ENCODE results near the gene CSTF1. TPM values are rescaled to one million over a fixed set of nuclear protein-coding genes. Genes with fewer than 3 reads are reported as not detected.
A peak's percentile ranks its signal among the peaks of the same experiment; 100 is the strongest.

CSTF1 gene
- total RNA-seq, 1 donor from 2014 or later = 36.8 TPM

DNA sequence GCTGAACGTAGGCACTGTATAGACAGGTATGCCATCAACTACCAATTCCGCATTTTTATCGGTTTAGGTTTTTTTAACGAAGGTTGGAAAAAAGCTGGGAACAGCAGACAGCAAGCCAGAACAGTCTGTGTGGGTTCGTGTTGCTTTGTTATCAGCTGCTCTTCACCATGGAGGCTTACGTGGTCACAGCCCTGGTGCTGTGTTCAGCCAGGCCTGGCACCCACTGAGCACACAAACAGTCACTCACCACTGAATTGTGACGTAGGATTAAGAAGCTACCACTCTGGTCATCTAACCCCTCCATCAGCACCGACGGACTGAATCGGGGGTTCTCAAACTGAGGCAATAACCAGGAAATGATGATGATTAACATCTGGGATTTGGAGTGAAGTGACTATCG lies 20.5 kb upstream of the CSTF1 start:
- H3K9me3 Mint-ChIP-seq = no peaks in the 10 kb centered on the region
- H3K4me3 Mint-ChIP-seq = no peak overlapping the region
- no peak overlapping the region for H3K27ac Mint-ChIP-seq
- no peaks in the 10 kb centered on the region for H3K27me3 Mint-ChIP-seq (ENCODE audit: low read depth)
- TF ChIP-seq CTCF (IDR thresholded peaks at IDR 0.05; ENCODE audit: unreplicated experiment) = no peak
- H3K36me3 Mint-ChIP-seq = peaks cover 11% of the 10 kb centered on the region
- no peaks in the 10 kb centered on the region for H3K4me1 Mint-ChIP-seq
- DNase-seq (ENCODE audit: low spot score in 2 of 2, unreplicated experiment in 2 of 2) = no peak

DNA sequence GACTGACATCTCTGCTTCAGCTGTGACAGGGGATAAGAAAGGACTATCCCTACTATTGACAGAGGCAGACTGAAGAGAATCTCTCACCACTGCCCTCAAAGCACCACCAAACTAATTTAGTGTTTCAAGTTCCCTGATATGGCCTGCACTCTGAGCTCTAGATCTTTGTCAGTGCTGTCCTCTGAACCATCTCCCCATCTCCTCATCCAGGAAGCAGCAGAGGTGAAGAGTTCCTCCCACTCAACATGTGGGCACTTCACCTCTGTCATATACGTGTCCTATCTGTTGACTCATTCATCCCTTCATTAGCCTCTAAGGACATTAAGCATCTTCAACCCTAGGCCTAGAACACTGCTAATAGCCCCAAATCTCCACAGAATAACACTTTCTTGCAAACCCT lies 19.6 kb upstream of the CSTF1 start:
- Mint-ChIP-seq H3K9me3 (no peaks in the 10 kb centered on the region), H3K4me3 (no peak overlapping the region), H3K4me1 (no peaks in the 10 kb centered on the region), H3K27me3 (ENCODE audit: low read depth) (no peaks in the 10 kb centered on the region), H3K36me3 (peaks cover 7% of the 10 kb centered on the region), H3K27ac (no peak overlapping the region)
- no peak for DNase-seq (ENCODE audit: low spot score in 2 of 2, unreplicated experiment in 2 of 2)
- TF ChIP-seq CTCF (IDR thresholded peaks at IDR 0.05; ENCODE audit: unreplicated experiment) = no peak

- H3K27ac Mint-ChIP-seq = no peak overlapping the region
Measured at GRCh38 chr20:56373942-56374341, 18.5 kb upstream of the CSTF1 start.

DNA sequence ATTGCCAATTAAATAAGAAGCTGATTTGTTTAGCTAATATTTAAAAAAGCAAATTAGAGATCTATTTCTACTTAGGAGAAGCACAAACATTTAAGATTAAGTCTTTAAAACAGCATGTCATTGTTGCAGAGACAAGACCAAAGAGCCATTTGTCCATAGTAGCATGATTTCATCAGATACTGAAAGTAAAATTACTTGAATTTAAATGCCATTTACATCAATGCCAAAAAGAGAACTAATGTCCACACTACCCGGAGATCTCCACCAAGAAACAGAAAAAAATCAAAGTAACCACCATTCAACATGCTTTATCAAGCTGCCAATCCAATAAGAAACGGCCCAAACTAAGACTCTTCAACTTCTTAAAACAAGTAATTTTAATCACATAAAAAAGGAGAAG lies 16.1 kb upstream of the CSTF1 start:
- H3K4me3 Mint-ChIP-seq = no peak overlapping the region
- no peak for DNase-seq (ENCODE audit: low spot score in 2 of 2, unreplicated experiment in 2 of 2)
- no peaks in the 10 kb centered on the region for H3K9me3 Mint-ChIP-seq
- no peak for TF ChIP-seq CTCF (IDR thresholded peaks at IDR 0.05; ENCODE audit: unreplicated experiment)
- H3K27ac Mint-ChIP-seq = no peak overlapping the region
- peaks cover 23% of the 10 kb centered on the region for H3K36me3 Mint-ChIP-seq
- peaks cover 3% of the 10 kb centered on the region for H3K4me1 Mint-ChIP-seq
- H3K27me3 Mint-ChIP-seq (ENCODE audit: low read depth) = no peaks in the 10 kb centered on the region

More at GRCh38 chr20:56373942-56374341, 18.5 kb upstream of the CSTF1 start:
- H3K4me1 Mint-ChIP-seq = no peaks in the 10 kb centered on the region
- H3K4me3 Mint-ChIP-seq = no peak overlapping the region
- peaks cover 14% of the 10 kb centered on the region for H3K36me3 Mint-ChIP-seq
- H3K9me3 Mint-ChIP-seq = no peaks in the 10 kb centered on the region
- TF ChIP-seq CTCF (IDR thresholded peaks at IDR 0.05; ENCODE audit: unreplicated experiment) = no peak
- DNase-seq (ENCODE audit: low spot score in 2 of 2, unreplicated experiment in 2 of 2) = no peak
- no peaks in the 10 kb centered on the region for H3K27me3 Mint-ChIP-seq (ENCODE audit: low read depth)

- Mint-ChIP-seq H3K9me3 (no peaks in the 10 kb centered on the region), H3K27ac (no peak overlapping the region), H3K4me3 (no peak overlapping the region), H3K4me1 (peaks cover 16% of the 10 kb centered on the region), H3K36me3 (peaks cover 21% of the 10 kb centered on the region), H3K27me3 (ENCODE audit: low read depth) (no peaks in the 10 kb centered on the region)
- no peak for TF ChIP-seq CTCF (IDR thresholded peaks at IDR 0.05; ENCODE audit: unreplicated experiment)
- no peak for DNase-seq (ENCODE audit: low spot score in 2 of 2, unreplicated experiment in 2 of 2)
Measured at GRCh38 chr20:56378386-56378785, 14.1 kb upstream of the CSTF1 start.

- H3K4me1 Mint-ChIP-seq = peaks cover 17% of the 10 kb centered on the region
- H3K36me3 Mint-ChIP-seq = peaks cover 25% of the 10 kb centered on the region
- H3K27me3 Mint-ChIP-seq (ENCODE audit: low read depth) = no peaks in the 10 kb centered on the region
- H3K27ac Mint-ChIP-seq = peak overlapping the region; percentile 83
- no peak for DNase-seq (ENCODE audit: low spot score in 2 of 2, unreplicated experiment in 2 of 2)
- no peak for TF ChIP-seq CTCF (IDR thresholded peaks at IDR 0.05; ENCODE audit: unreplicated experiment)
- no peak overlapping the region for H3K4me3 Mint-ChIP-seq
- no peaks in the 10 kb centered on the region for H3K9me3 Mint-ChIP-seq
Measured at GRCh38 chr20:56380375-56380774, 12.1 kb upstream of the CSTF1 start.

Measured in mesothelial cell of epicardium (in vitro differentiated cells).